ENCODE results near the gene CHRNA10.

GRCh38 chr11:3685923-3686322 is 14.7 kb upstream of the CHRNA10 start:
- TF ChIP-seq CTCF (conservative IDR thresholded peaks at IDR 0.05) (no peak), EZH2 (IDR thresholded peaks at IDR 0.05; ENCODE audit: low read depth) (no peak)

Data from PC-9 (cell line).